ENCODE results near the gene TOB1. TPM values are rescaled to one million over a fixed set of nuclear protein-coding genes. Genes with fewer than 3 reads are reported as not detected.

The TOB1 gene
- total and polyA plus RNA-seq, 2 experiments from 2014 or later: 8.4 to 93.8 TPM

DNA sequence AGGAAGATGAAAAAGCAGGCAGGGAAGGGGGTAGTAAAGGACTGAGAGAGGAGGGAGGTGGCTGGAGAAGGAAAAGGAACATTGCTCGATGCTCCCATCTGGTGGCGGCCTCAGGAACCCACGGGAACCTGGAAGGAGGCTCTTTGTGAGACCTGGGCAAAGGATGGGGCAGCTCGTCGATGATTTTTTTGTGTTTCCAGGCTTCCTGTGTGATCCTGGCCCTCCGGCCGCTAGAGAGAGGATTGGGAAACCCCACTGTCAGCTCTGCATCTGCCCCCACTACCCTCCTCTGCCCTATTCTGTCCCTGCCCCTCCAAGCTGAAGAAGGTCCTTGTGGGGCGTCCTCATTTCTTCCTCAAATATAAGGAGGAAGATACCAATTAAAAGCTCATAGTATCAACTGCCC is 24.2 kb downstream of the TOB1 start:
- Histone ChIP-seq H4K20me1 (ENCODE audit: insufficient read depth) (no peaks in the 10 kb centered on the region), H3K9me3 (ENCODE audit: low read depth) (no peaks in the 10 kb centered on the region), H3K79me2 (ENCODE audit: insufficient read depth) (no peaks in the 10 kb centered on the region), H3K27me3 (replicated peaks; ENCODE audit: insufficient read depth) (no peaks in the 10 kb centered on the region), H3F3A (ENCODE audit: insufficient read depth) (0 out of 2 replicates have a peak, but pooled peaks cover 4% of the 10 kb centered on the region), H3K4me2 (ENCODE audit: unreplicated experiment) (no peak overlapping the region), H3K9ac (no peak overlapping the region), H2AFZ (no peak overlapping the region; the same call in 1 of the 2 replicates), H3K27ac (no peak overlapping the region), H3K36me3 (ENCODE audit: low read depth) (no peaks in the 10 kb centered on the region), H3K9me2 (ENCODE audit: insufficient read depth) (no peaks in the 10 kb centered on the region), H3K4me3 (no peak overlapping the region), H3K4me1 (ENCODE audit: insufficient read depth) (peaks cover 17% of the 10 kb centered on the region)
- DNase-seq: peak; percentile 82
- 14 to 16% methylated on average over 8 of the region's 8 CpGs for WGBS, 2 experiments (ENCODE audit: low coverage in 1 of 2, low lambda C conversion rate in 2 of 2, missing lambda C conversion rate in 2 of 2)
- TF ChIP-seq EZH2phosphoT487 (IDR thresholded peaks at IDR 0.05; ENCODE audit: insufficient read depth, low read depth): no peak
- no peak for TF ChIP-seq EZH2 (IDR thresholded peaks at IDR 0.05; ENCODE audit: insufficient read depth, poor library complexity, severe bottlenecking)
- in situ Hi-C loops (cut with MboI): no loop called here

GRCh38 chr17:50841277-50841948 is 24.7 kb downstream of the TOB1 start:
- Histone ChIP-seq H3K27me3 (replicated peaks; ENCODE audit: insufficient read depth) (no peaks in the 10 kb centered on the region), H3K4me3 (no peak overlapping the region), H3K4me2 (ENCODE audit: unreplicated experiment) (no peak overlapping the region), H3K9ac (no peak overlapping the region), H4K20me1 (ENCODE audit: insufficient read depth) (no peaks in the 10 kb centered on the region), H3K9me2 (ENCODE audit: insufficient read depth) (no peaks in the 10 kb centered on the region), H3F3A (ENCODE audit: insufficient read depth) (0 out of 2 replicates have a peak, but pooled peaks cover 4% of the 10 kb centered on the region), H3K9me3 (ENCODE audit: low read depth) (no peaks in the 10 kb centered on the region), H2AFZ (no peak overlapping the region; the same call in 1 of the 2 replicates), H3K4me1 (ENCODE audit: insufficient read depth) (peaks cover 17% of the 10 kb centered on the region), H3K36me3 (ENCODE audit: low read depth) (no peaks in the 10 kb centered on the region), H3K79me2 (ENCODE audit: insufficient read depth) (no peaks in the 10 kb centered on the region), H3K27ac (no peak overlapping the region)
- 64 to 74% methylated on average over 11 of the region's 11 CpGs for WGBS, 2 experiments (ENCODE audit: low coverage in 1 of 2, low lambda C conversion rate in 2 of 2, missing lambda C conversion rate in 2 of 2)
- no peak for DNase-seq
- in situ Hi-C loops (cut with MboI): no loop called here
- TF ChIP-seq EZH2 (IDR thresholded peaks at IDR 0.05; ENCODE audit: insufficient read depth, poor library complexity, severe bottlenecking): no peak
- no peak for TF ChIP-seq EZH2phosphoT487 (IDR thresholded peaks at IDR 0.05; ENCODE audit: insufficient read depth, low read depth)

DNA sequence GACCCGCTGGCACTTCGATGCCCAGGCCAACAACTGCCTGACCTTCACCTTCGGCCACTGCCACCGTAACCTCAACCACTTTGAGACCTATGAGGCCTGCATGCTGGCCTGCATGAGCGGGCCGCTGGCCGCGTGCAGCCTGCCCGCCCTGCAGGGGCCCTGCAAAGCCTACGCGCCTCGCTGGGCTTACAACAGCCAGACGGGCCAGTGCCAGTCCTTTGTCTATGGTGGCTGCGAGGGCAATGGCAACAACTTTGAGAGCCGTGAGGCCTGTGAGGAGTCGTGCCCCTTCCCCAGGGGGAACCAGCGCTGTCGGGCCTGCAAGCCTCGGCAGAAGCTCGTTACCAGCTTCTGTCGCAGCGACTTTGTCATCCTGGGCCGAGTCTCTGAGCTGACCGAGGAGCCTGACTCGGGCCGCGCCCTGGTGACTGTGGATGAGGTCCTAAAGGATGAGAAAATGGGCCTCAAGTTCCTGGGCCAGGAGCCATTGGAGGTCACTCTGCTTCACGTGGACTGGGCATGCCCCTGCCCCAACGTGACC is 25.8 kb downstream of the TOB1 start:
- Histone ChIP-seq H3K4me3 (no peak overlapping the region), H3K27me3 (replicated peaks; ENCODE audit: insufficient read depth) (0 out of 2 replicates have a peak, but pooled peaks cover under 1% of the 10 kb centered on the region), H3F3A (ENCODE audit: insufficient read depth) (0 out of 2 replicates have a peak, but pooled peaks cover 4% of the 10 kb centered on the region), H3K27ac (no peak overlapping the region), H3K9me2 (ENCODE audit: insufficient read depth) (no peaks in the 10 kb centered on the region), H2AFZ (no peak overlapping the region), H3K9me3 (ENCODE audit: low read depth) (no peaks in the 10 kb centered on the region), H3K4me1 (ENCODE audit: insufficient read depth) (peaks cover 10% of the 10 kb centered on the region), H4K20me1 (ENCODE audit: insufficient read depth) (no peaks in the 10 kb centered on the region), H3K36me3 (ENCODE audit: low read depth) (no peaks in the 10 kb centered on the region), H3K9ac (no peak overlapping the region), H3K4me2 (ENCODE audit: unreplicated experiment) (no peak overlapping the region), H3K79me2 (ENCODE audit: insufficient read depth) (no peaks in the 10 kb centered on the region)
- DNase-seq: no peak
- TF ChIP-seq EZH2 (IDR thresholded peaks at IDR 0.05; ENCODE audit: insufficient read depth, poor library complexity, severe bottlenecking) (no peak), EZH2phosphoT487 (IDR thresholded peaks at IDR 0.05; ENCODE audit: insufficient read depth, low read depth) (no peak)
- WGBS, 2 experiments (ENCODE audit: low coverage in 1 of 2, low lambda C conversion rate in 2 of 2, missing lambda C conversion rate in 2 of 2): 84 to 87% methylated on average over 29 of the region's 29 CpGs
- in situ Hi-C loops (cut with MboI): no loop called here

DNA sequence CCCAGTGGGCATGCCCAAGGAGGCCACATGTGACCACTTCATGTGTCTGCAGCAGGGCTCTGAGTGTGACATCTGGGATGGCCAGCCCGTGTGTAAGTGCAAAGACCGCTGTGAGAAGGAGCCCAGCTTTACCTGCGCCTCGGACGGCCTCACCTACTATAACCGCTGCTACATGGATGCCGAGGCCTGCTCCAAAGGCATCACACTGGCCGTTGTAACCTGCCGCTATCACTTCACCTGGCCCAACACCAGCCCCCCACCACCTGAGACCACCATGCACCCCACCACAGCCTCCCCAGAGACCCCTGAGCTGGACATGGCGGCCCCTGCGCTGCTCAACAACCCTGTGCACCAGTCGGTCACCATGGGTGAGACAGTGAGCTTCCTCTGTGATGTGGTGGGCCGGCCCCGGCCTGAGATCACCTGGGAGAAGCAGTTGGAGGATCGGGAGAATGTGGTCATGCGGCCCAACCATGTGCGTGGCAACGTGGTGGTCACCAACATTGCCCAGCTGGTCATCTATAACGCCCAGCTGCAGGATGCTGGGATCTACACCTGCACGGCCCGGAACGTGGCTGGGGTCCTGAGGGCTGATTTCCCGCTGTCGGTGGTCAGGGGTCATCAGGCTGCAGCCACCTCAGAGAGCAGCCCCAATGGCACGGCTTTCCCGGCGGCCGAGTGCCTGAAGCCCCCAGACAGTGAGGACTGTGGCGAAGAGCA is 26.4 kb downstream of the TOB1 start:
- Histone ChIP-seq H3K4me2 (ENCODE audit: unreplicated experiment) (no peak overlapping the region), H3K4me1 (ENCODE audit: insufficient read depth) (peaks cover 4% of the 10 kb centered on the region; the same call in 1 of the 2 replicates), H3K27me3 (replicated peaks; ENCODE audit: insufficient read depth) (peaks cover 7% of the 10 kb centered on the region; the same call in 1 of the 2 replicates), H3K9me2 (ENCODE audit: insufficient read depth) (no peaks in the 10 kb centered on the region), H3K36me3 (ENCODE audit: low read depth) (no peaks in the 10 kb centered on the region), H3K79me2 (ENCODE audit: insufficient read depth) (no peaks in the 10 kb centered on the region), H4K20me1 (ENCODE audit: insufficient read depth) (no peaks in the 10 kb centered on the region), H3K27ac (no peak overlapping the region), H3K4me3 (no peak overlapping the region), H3K9ac (no peak overlapping the region), H3F3A (ENCODE audit: insufficient read depth) (0 out of 2 replicates have a peak, but pooled peaks cover 4% of the 10 kb centered on the region), H2AFZ (no peak overlapping the region), H3K9me3 (ENCODE audit: low read depth) (no peaks in the 10 kb centered on the region)
- in situ Hi-C loops (cut with MboI): no loop called here
- no peak for DNase-seq
- TF ChIP-seq EZH2 (IDR thresholded peaks at IDR 0.05; ENCODE audit: insufficient read depth, poor library complexity, severe bottlenecking): no peak
- no peak for TF ChIP-seq EZH2phosphoT487 (IDR thresholded peaks at IDR 0.05; ENCODE audit: insufficient read depth, low read depth)
- 87 to 88% methylated on average over 26 to 29 of the region's 29 CpGs for WGBS, 2 experiments (ENCODE audit: low coverage in 1 of 2, low lambda C conversion rate in 2 of 2, missing lambda C conversion rate in 2 of 2)
